Vagina (tissue), 2 donors: ENCODE measurements around the gene RHBDL2.

Experiments
- CTCF ChIP-seq, 3 experiments: fragments of 450-650 bp in 2 of 3; fragments of 200-600 bp in 1 of 3; sonication (generic) in 1 of 3; IDR thresholded peaks; one replicate each; pipeline ENCODE4 v1.5.1; 2017 to 2019; ENCODE audit warnings: antibody characterized with exemption in 3 of 3, mild to moderate bottlenecking in 2 of 3, moderate library complexity in 2 of 3
- POLR2A ChIP-seq, 2 donors: fragments of 450-650 bp; IDR thresholded peaks; one replicate each; pipeline ENCODE4 v1.6.1; 2017; ENCODE audit warnings: antibody characterized with exemption in 2 of 2, mild to moderate bottlenecking in 2 of 2, moderate library complexity in 2 of 2

DNA sequence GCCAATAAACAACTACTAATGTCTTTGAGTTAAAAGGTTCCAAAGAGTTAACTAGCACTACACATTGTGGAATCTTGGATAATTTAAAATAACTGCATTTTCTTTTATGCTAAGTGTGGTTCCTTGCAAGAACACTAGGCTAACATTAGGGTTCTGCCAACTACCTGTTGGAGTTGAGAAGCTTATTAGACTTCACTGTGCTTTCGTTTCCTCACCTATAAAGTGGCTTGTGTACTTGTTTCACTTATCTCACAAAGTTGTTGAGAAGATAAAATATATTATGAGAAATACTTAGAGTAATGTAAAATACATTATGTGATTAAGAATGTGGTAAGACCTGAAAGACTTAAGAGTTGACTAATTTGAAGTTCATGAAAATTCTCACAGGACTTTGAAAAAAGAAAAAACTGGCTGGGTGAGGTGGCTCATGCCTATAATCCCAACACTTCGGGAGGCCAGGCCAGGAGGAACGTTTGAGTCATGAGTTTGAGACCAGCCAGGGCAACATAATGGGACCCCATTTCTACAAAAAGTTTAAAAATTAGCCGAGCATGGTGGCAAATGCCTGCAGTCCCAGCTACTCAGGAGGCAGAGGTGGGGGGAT is 76.4 kb downstream of the RHBDL2 start:
- TF ChIP-seq POLR2A (IDR thresholded peaks at IDR 0.05) (no peak), CTCF (IDR thresholded peaks at IDR 0.05) (no peak)
